ENCODE data around the gene PRKN.

DNA sequence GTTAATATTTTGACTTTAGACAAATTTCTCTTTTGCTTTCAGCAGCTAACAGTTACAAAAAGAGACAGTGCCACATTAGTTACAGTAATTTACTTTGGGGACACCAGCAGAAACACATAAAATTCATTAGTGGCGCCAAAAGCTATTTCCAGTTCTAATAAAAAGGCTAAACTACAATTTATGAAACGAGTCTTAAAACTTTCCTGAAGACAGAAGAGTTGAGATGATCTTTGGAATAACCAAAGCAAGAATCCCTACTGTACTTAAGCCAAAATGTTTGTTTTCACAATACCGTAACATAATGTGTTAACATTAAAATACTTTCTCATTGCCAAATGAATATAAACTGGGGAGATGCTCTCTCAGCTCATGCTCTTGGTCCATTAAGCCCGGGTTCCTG lies 1103.5 kb downstream of the PRKN start:
- TF ChIP-seq, protein P1, sequence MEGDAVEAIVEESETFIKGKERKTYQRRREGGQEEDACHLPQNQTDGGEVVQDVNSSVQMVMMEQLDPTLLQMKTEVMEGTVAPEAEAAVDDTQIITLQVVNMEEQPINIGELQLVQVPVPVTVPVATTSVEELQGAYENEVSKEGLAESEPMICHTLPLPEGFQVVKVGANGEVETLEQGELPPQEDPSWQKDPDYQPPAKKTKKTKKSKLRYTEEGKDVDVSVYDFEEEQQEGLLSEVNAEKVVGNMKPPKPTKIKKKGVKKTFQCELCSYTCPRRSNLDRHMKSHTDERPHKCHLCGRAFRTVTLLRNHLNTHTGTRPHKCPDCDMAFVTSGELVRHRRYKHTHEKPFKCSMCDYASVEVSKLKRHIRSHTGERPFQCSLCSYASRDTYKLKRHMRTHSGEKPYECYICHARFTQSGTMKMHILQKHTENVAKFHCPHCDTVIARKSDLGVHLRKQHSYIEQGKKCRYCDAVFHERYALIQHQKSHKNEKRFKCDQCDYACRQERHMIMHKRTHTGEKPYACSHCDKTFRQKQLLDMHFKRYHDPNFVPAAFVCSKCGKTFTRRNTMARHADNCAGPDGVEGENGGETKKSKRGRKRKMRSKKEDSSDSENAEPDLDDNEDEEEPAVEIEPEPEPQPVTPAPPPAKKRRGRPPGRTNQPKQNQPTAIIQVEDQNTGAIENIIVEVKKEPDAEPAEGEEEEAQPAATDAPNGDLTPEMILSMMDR (IDR thresholded peaks at IDR 0.05), result no peak
- no peak for TF ChIP-seq EZH2 (IDR thresholded peaks at IDR 0.05)

Measured in neural progenitor cell (in vitro differentiated cells).